Measurements from ENCODE around the gene TIAM2. TPM values are rescaled to one million over a fixed set of nuclear protein-coding genes. Genes with fewer than 3 reads are reported as not detected.

The TIAM2 gene
- total and polyA plus RNA-seq, 10 of the 15 experiments (the other 5 are each of a cell fraction or from before 2014, with no cell fraction given), result 1.1 to 10.5 (median 2.3) TPM

GRCh38 chr6:155256122-155256795, 261.1 kb downstream of the TIAM2 start:
- Histone ChIP-seq H4K20me1 (ENCODE audit: control insufficient read depth, insufficient read depth) (no peaks in the 10 kb centered on the region), H3K36me3 (ENCODE audit: control insufficient read depth in 2 of 2, insufficient read depth in 2 of 2, low read length in 1 of 2) (peaks cover 21 to 26% of the 10 kb centered on the region in 2 experiments; a peak in 3 of 4 replicates), H3K4me2 (ENCODE audit: control insufficient read depth, insufficient read depth) (no peak overlapping the region), H3K4me1 (ENCODE audit: control insufficient read depth, insufficient read depth, low read length) (peaks cover 5% of the 10 kb centered on the region), H3K9ac (ENCODE audit: control insufficient read depth, insufficient read depth, low read length) (no peak overlapping the region), H3K79me2 (ENCODE audit: control insufficient read depth, insufficient read depth, low read length) (no peaks in the 10 kb centered on the region), H3K4me3 (no peak overlapping the region), H3K27me3 (replicated peaks in 1 of 2; ENCODE audit: control insufficient read depth in 2 of 2, insufficient read depth in 2 of 2, low read length in 1 of 2) (no peaks in the 10 kb centered on the region), H3K9me3 (replicated peaks; ENCODE audit: control insufficient read depth, insufficient read depth, low read length) (no peaks in the 10 kb centered on the region), H3K27ac (ENCODE audit: control insufficient read depth, insufficient read depth) (no peak overlapping the region), H2AFZ (ENCODE audit: control insufficient read depth, low read depth, low read length) (no peak overlapping the region)
- BruUV-seq (replicated peaks), result no TSS peak
- CTCF ChIA-PET, result interaction anchor here (0.8 kb wide), 1 partner anchor 78 kb away, joined by 3 read pairs; no protein-coding TSS in a partner anchor
- no peak for TF ChIP-seq PAX8 (IDR thresholded peaks at IDR 0.05)
- no peak for TF ChIP-seq NFYA (IDR thresholded peaks at IDR 0.05; ENCODE audit: borderline replicate concordance, low read depth, low read length)
- no peak for TF ChIP-seq SMC3 (IDR thresholded peaks at IDR 0.05; ENCODE audit: borderline replicate concordance, low read length)
- no peak for TF ChIP-seq ZBED1 (IDR thresholded peaks at IDR 0.05; ENCODE audit: borderline replicate concordance)
- TF ChIP-seq MTA3 (IDR thresholded peaks at IDR 0.05; ENCODE audit: borderline replicate concordance, low read length), result no peak
- SMC1A ChIA-PET (ENCODE audit: uncharacterized antibody, unreplicated experiment), result interaction anchor here (0.7 to 1.1 kb wide), 4 partner anchors 8 to 77 kb away, joined by 3 read pairs; no protein-coding TSS in a partner anchor
- POLR2A ChIA-PET, result no interaction called here
- WGBS (ENCODE audit: insufficient coverage, insufficient replicate concordance, low lambda C conversion rate, missing lambda C conversion rate), result 92% methylated on average over 13 of the region's 13 CpGs
- ATAC-seq, result no peak
- FAIRE-seq, result no peak
- no peak for DNase-seq (ENCODE audit: low read depth, low spot score)
- intact Hi-C loops (cut with micrococcal nuclease; ENCODE audit: unreplicated experiment), result no loop called here
- RAD21 ChIA-PET (ENCODE audit: unreplicated experiment), result no interaction called here
- in situ Hi-C loops (cut with MboI), result no loop called here

- no peak overlapping the region for H3K27ac ChIP-seq (ENCODE audit: control insufficient read depth, insufficient read depth)
- H3K36me3 ChIP-seq (ENCODE audit: control insufficient read depth in 2 of 2, insufficient read depth in 2 of 2, low read length in 1 of 2), result peaks cover 18 to 23% of the 10 kb centered on the region in 2 experiments; a peak in 3 of 4 replicates
- H4K20me1 ChIP-seq (ENCODE audit: control insufficient read depth, insufficient read depth), result no peaks in the 10 kb centered on the region
- CTCF ChIA-PET, result interaction anchor here (0.8 to 2.8 kb wide), 6 partner anchors 9 to 330 kb away, joined by 3 to 7 read pairs (median 4); no protein-coding TSS in a partner anchor
- no peaks in the 10 kb centered on the region for H3K79me2 ChIP-seq (ENCODE audit: control insufficient read depth, insufficient read depth, low read length)
- DNase-seq (ENCODE audit: low read depth, low spot score) (no peak), FAIRE-seq (no peak), ATAC-seq (no peak)
- no peak overlapping the region for H2AFZ ChIP-seq (ENCODE audit: control insufficient read depth, low read depth, low read length)
- 100% methylated on average over 9 of the region's 9 CpGs for WGBS (ENCODE audit: insufficient coverage, insufficient replicate concordance, low lambda C conversion rate, missing lambda C conversion rate)
- BruUV-seq (replicated peaks), result no TSS peak
- H3K27me3 ChIP-seq (replicated peaks in 1 of 2; ENCODE audit: control insufficient read depth in 2 of 2, insufficient read depth in 2 of 2, low read length in 1 of 2), result no peaks in the 10 kb centered on the region
- H3K4me3 ChIP-seq, result no peak overlapping the region
- no peak overlapping the region for H3K9ac ChIP-seq (ENCODE audit: control insufficient read depth, insufficient read depth, low read length)
- peaks cover 17% of the 10 kb centered on the region for H3K4me1 ChIP-seq (ENCODE audit: control insufficient read depth, insufficient read depth, low read length)
- POLR2A ChIA-PET, result interaction anchor here (0.7 to 0.8 kb wide), 2 partner anchors 13 to 20 kb away, joined by 3 read pairs; no protein-coding TSS in a partner anchor
- no peak overlapping the region for H3K4me2 ChIP-seq (ENCODE audit: control insufficient read depth, insufficient read depth)
- in situ Hi-C loops (cut with MboI), result no loop called here
- H3K9me3 ChIP-seq (replicated peaks; ENCODE audit: control insufficient read depth, insufficient read depth, low read length), result no peaks in the 10 kb centered on the region
- RAD21 ChIA-PET (ENCODE audit: unreplicated experiment), result interaction anchor here (1.4 to 3.0 kb wide), 2 partner anchors 10 to 34 kb away, joined by 3 to 13 read pairs; no protein-coding TSS in a partner anchor
- intact Hi-C loops (cut with micrococcal nuclease; ENCODE audit: unreplicated experiment), result no loop called here
- SMC1A ChIA-PET (ENCODE audit: uncharacterized antibody, unreplicated experiment), result interaction anchor here (0.6 to 3.6 kb wide), 9 partner anchors 7 to 758 kb away, joined by 3 to 15 read pairs (median 3); no protein-coding TSS in a partner anchor
- TF ChIP-seq E2F8 (IDR thresholded peaks at IDR 0.05; ENCODE audit: low read depth, partially characterized antibody) (no peak), BHLHE40 (IDR thresholded peaks at IDR 0.05; ENCODE audit: borderline replicate concordance in 1 of 2, low read depth in 2 of 2, low read length in 1 of 2) (no peak), CEBPB (IDR thresholded peaks at IDR 0.05; ENCODE audit: borderline replicate concordance in 1 of 2, low read depth in 2 of 2, low read length in 2 of 2) (no peak), BCL3 (IDR thresholded peaks at IDR 0.05; ENCODE audit: borderline replicate concordance, insufficient read depth, low read depth, low read length, poor library complexity, severe bottlenecking) (no peak), CBX3 (IDR thresholded peaks at IDR 0.05; ENCODE audit: borderline replicate concordance, low read depth) (no peak)
Measured at GRCh38 chr6:155257796-155258195, 262.7 kb downstream of the TIAM2 start.

Data from GM12878 (cell line).